SK-N-SH treated with all-trans-retinoic acid at 6 μM for 48 hours (cell line): ENCODE measurements around the gene RAB5A.
A peak's percentile ranks its signal among the peaks of the same experiment; 100 is the strongest.

Experiments
- ATAC-seq: fragments of 200-7000 bp; cut with Tn5 transposase; 3 replicates; pipeline ENCODE4 v1.9.1; 2020; ENCODE audit warnings: mild to moderate bottlenecking, moderate library complexity
- BACH2 ChIP-seq: fragments of 250-450 bp; sonication (Bioruptor Pico); IDR thresholded peaks from 2 replicates; pipeline ENCODE4 v1.9.0; 2021; ENCODE audit warnings: mild to moderate bottlenecking, borderline replicate concordance
- CREB5 ChIP-seq: fragments of 250-450 bp; sonication (Bioruptor Pico); IDR thresholded peaks from 2 replicates; pipeline ENCODE4 v1.5.1; 2020; ENCODE audit warnings: low read depth, mild to moderate bottlenecking, moderate library complexity
- CSDC2 ChIP-seq: fragments of 250-450 bp; sonication (Bioruptor Pico); IDR thresholded peaks from 2 replicates; pipeline ENCODE4 v1.5.0; 2020; ENCODE audit warnings: mild to moderate bottlenecking, moderate library complexity
- ESRRG ChIP-seq: fragments of 250-450 bp; sonication (Bioruptor Pico); IDR thresholded peaks from 2 replicates; pipeline ENCODE4 v1.6.1; 2021; ENCODE audit warnings: mild to moderate bottlenecking
- GLIS3 ChIP-seq: fragments of 250-450 bp; sonication (Bioruptor Pico); IDR thresholded peaks from 2 replicates; pipeline ENCODE4 v1.5.0; 2020; ENCODE audit warnings: mild to moderate bottlenecking, moderate library complexity
- ISL1 ChIP-seq: fragments of 250-450 bp; sonication (Bioruptor Pico); IDR thresholded peaks from 2 replicates; pipeline ENCODE4 v2.1.2; 2022; ENCODE audit warnings: mild to moderate bottlenecking, moderate library complexity
- OSR1 ChIP-seq: fragments of 250-450 bp; sonication (Bioruptor Pico); IDR thresholded peaks from 2 replicates; pipeline ENCODE4 v1.8.0; 2022; ENCODE audit warnings: moderate library complexity, mild to moderate bottlenecking, inconsistent platforms
- PATZ1 ChIP-seq: fragments of 250-450 bp; sonication (Bioruptor Pico); IDR thresholded peaks from 2 replicates; pipeline ENCODE4 v1.8.0; 2020; ENCODE audit warnings: mild to moderate bottlenecking, moderate library complexity, borderline replicate concordance
- PPARA ChIP-seq: fragments of 250-450 bp; sonication (Bioruptor Pico); IDR thresholded peaks from 2 replicates; pipeline ENCODE4 v1.5.0; 2020; ENCODE audit warnings: mild to moderate bottlenecking, borderline replicate concordance
- SNAI2 ChIP-seq: fragments of 250-450 bp; sonication (Bioruptor Pico); IDR thresholded peaks from 2 replicates; pipeline ENCODE4 v1.5.0; 2020; ENCODE audit warnings: mild to moderate bottlenecking, moderate library complexity
- TCF4 ChIP-seq: fragments of 250-450 bp; sonication (Bioruptor Pico); IDR thresholded peaks from 2 replicates; pipeline ENCODE4 v1.8.0; 2021; ENCODE audit warnings: mild to moderate bottlenecking, moderate library complexity, borderline replicate concordance
- TOX ChIP-seq: fragments of 250-450 bp; sonication (Bioruptor Pico); IDR thresholded peaks from 2 replicates; pipeline ENCODE4 v1.8.0; 2021; ENCODE audit warnings: mild to moderate bottlenecking, moderate library complexity, borderline replicate concordance
- ZC3H10 ChIP-seq: fragments of 250-450 bp; sonication (Bioruptor Pico); IDR thresholded peaks from 2 replicates; pipeline ENCODE4 v1.5.1; 2021; ENCODE audit warnings: mild to moderate bottlenecking, moderate library complexity
- ZFP3 ChIP-seq: fragments of 250-450 bp; sonication (Bioruptor Pico); IDR thresholded peaks from 2 replicates; pipeline ENCODE4 v1.5.0; 2020; ENCODE audit warnings: mild to moderate bottlenecking, moderate library complexity
- ZNF565 ChIP-seq: fragments of 450-650 bp; formaldehyde crosslinking; conservative IDR thresholded peaks from 2 replicates; pipeline ENCODE4 v1.5.0; 2020; ENCODE audit warnings: low read depth, mild to moderate bottlenecking, moderate library complexity
- ZNF8 ChIP-seq: fragments of 450-650 bp; formaldehyde crosslinking; IDR thresholded peaks from 2 replicates; pipeline ENCODE4 v1.5.0; 2020; ENCODE audit warnings: mild to moderate bottlenecking, moderate library complexity
- TF ChIP-seq, protein P1 (sequence below): fragments of 250-450 bp; sonication (Bioruptor Pico); IDR thresholded peaks from 2 replicates; pipeline ENCODE4 v1.5.1; 2021; ENCODE audit warnings: mild to moderate bottlenecking, moderate library complexity
- TF ChIP-seq, protein P2 (sequence below): fragments of 250-450 bp; sonication (Bioruptor Pico); IDR thresholded peaks from 2 replicates; pipeline ENCODE4 v1.8.0; 2021; ENCODE audit warnings: low read depth, mild to moderate bottlenecking, moderate library complexity, borderline replicate concordance

The RAB5A gene

GRCh38 chr3:19901337-19901736, 45.6 kb upstream of the RAB5A start (continued):
- no peak for TF ChIP-seq PATZ1 (CRISPR knock-in tag)
- TF ChIP-seq ZNF8 (CRISPR knock-in tag) = no peak
- TF ChIP-seq GLIS3 (CRISPR knock-in tag) = no peak

GRCh38 chr3:19901918-19902317, 45.0 kb upstream of the RAB5A start:
- ATAC-seq = peak; percentile 35; the same call in 1 of the 3 replicates
- TF ChIP-seq SNAI2 (CRISPR knock-in tag) (no peak), ZFP3 (no peak), GLIS3 (CRISPR knock-in tag) (no peak), PATZ1 (CRISPR knock-in tag) (no peak), OSR1 (CRISPR knock-in tag) (no peak), TCF4 (CRISPR knock-in tag) (no peak)

DNA sequence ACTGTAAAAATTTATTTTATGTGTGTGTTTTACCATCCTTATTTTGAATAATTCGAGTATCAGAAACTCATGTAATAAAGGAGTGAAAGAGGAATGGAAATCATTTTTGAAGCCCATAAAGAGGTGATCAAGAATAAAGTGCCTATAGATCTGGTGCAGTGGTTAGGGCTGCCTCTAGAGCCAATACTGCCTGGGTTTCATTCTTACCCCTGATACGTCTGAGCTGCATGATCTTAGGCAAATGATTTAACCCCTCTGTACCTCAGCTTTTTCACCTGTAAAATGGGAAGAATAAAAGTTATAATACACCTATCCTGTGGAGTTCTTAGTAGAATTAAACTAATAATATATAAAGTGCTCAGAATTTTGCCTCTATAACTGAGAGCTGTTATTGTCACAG, 43.2 kb upstream of the RAB5A start:
- ATAC-seq = no peak
- TF ChIP-seq BACH2 (no peak), ZNF565 (CRISPR knock-in tag) (no peak), ESRRG (no peak)

GRCh38 chr3:19907523-19907922, 39.4 kb upstream of the RAB5A start:
- no peak for TF ChIP-seq GLIS3 (CRISPR knock-in tag)
- TF ChIP-seq PPARA (CRISPR knock-in tag) = no peak
- no peak for TF ChIP-seq ZFP3
- no peak for TF ChIP-seq ZNF565 (CRISPR knock-in tag)
- TF ChIP-seq TOX (CRISPR knock-in tag) = no peak
- ATAC-seq = no peak

- no peak for ATAC-seq
- TF ChIP-seq, protein P1, sequence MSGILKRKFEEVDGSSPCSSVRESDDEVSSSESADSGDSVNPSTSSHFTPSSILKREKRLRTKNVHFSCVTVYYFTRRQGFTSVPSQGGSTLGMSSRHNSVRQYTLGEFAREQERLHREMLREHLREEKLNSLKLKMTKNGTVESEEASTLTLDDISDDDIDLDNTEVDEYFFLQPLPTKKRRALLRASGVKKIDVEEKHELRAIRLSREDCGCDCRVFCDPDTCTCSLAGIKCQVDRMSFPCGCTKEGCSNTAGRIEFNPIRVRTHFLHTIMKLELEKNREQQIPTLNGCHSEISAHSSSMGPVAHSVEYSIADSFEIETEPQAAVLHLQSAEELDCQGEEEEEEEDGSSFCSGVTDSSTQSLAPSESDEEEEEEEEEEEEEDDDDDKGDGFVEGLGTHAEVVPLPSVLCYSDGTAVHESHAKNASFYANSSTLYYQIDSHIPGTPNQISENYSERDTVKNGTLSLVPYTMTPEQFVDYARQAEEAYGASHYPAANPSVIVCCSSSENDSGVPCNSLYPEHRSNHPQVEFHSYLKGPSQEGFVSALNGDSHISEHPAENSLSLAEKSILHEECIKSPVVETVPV (CRISPR knock-in tag) = no peak
- TF ChIP-seq SNAI2 (CRISPR knock-in tag) (no peak), TCF4 (CRISPR knock-in tag) (no peak), ISL1 (no peak), ZFP3 (no peak), CREB5 (CRISPR knock-in tag) (no peak), PPARA (CRISPR knock-in tag) (no peak), OSR1 (CRISPR knock-in tag) (no peak), ESRRG (no peak), ZC3H10 (CRISPR knock-in tag) (no peak), ZNF8 (CRISPR knock-in tag) (no peak), CSDC2 (no peak), BACH2 (no peak), PATZ1 (CRISPR knock-in tag) (no peak)
- TF ChIP-seq, protein P2, sequence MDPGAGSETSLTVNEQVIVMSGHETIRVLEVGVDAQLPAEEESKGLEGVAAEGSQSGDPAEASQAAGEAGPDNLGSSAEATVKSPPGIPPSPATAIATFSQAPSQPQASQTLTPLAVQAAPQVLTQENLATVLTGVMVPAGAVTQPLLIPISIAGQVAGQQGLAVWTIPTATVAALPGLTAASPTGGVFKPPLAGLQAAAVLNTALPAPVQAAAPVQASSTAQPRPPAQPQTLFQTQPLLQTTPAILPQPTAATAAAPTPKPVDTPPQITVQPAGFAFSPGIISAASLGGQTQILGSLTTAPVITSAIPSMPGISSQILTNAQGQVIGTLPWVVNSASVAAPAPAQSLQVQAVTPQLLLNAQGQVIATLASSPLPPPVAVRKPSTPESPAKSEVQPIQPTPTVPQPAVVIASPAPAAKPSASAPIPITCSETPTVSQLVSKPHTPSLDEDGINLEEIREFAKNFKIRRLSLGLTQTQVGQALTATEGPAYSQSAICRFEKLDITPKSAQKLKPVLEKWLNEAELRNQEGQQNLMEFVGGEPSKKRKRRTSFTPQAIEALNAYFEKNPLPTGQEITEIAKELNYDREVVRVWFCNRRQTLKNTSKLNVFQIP (CRISPR knock-in tag) = no peak
Measured at GRCh38 chr3:19911452-19911851, 35.4 kb upstream of the RAB5A start.
